Hepatocyte (in vitro differentiated cells): Measurements from ENCODE around the gene FAM81A. TPM values are rescaled to one million over a fixed set of nuclear protein-coding genes. Genes with fewer than 3 reads are reported as not detected.

Experiments
- DNase-seq: peaks from one replicate; pipeline ENCODE4 v3.0.0-alpha.2; 2016; ENCODE audit warnings: low spot score
- H2AFZ ChIP-seq: fragments of 200-600 bp; sonication (generic); 2 replicates; pipeline ENCODE4 v1.6.0; 2016; ENCODE audit warnings: antibody characterized with exemption, mild to moderate bottlenecking
- H3K27ac ChIP-seq: fragments of 200-600 bp; sonication (generic); 2 replicates; pipeline ENCODE4 v1.5.1; 2016; ENCODE audit warnings: mild to moderate bottlenecking
- H3K27me3 ChIP-seq: fragments of 200-600 bp; sonication (generic); 2 replicates; pipeline ENCODE4 v1.6.1; 2016
- H3K36me3 ChIP-seq: fragments of 200-600 bp; sonication (generic); replicated peaks from 2 replicates; pipeline ENCODE4 v1.5.1; 2016; ENCODE audit warnings: low read depth; ENCODE audit not compliant: insufficient read depth
- H3K4me1 ChIP-seq: fragments of 200-600 bp; sonication (generic); 2 replicates; pipeline ENCODE4 v1.5.1; 2016; ENCODE audit warnings: mild to moderate bottlenecking, moderate library complexity; ENCODE audit not compliant: insufficient read depth
- H3K4me2 ChIP-seq: fragments of 200-600 bp; sonication (generic); 2 replicates; pipeline ENCODE4 v1.6.0; 2016
- H3K4me3 ChIP-seq: fragments of 200-600 bp; sonication (generic); 2 replicates; pipeline ENCODE4 v1.5.1; 2016; ENCODE audit warnings: mild to moderate bottlenecking
- H3K79me2 ChIP-seq: fragments of 200-600 bp; sonication (generic); 2 replicates; pipeline ENCODE4 v1.6.0; 2017; ENCODE audit warnings: mild to moderate bottlenecking
- H3K9me2 ChIP-seq: fragments of 200-600 bp; sonication (generic); replicated peaks from 2 replicates; pipeline ENCODE4 v1.6.0; 2017; ENCODE audit warnings: mild to moderate bottlenecking; ENCODE audit not compliant: insufficient read depth
- H3K9me3 ChIP-seq: fragments of 200-600 bp; sonication (generic); 2 replicates; pipeline ENCODE4 v1.5.1; 2016; ENCODE audit warnings: low read depth, mild to moderate bottlenecking
- H4K20me1 ChIP-seq: fragments of 200-600 bp; sonication (generic); 2 replicates; pipeline ENCODE4 v1.6.0; 2016; ENCODE audit warnings: mild to moderate bottlenecking; ENCODE audit not compliant: insufficient read depth, poor library complexity, severe bottlenecking
- CTCF ChIP-seq: fragments of 200-600 bp; sonication (generic); IDR thresholded peaks from 2 replicates; pipeline ENCODE4 v1.5.1; 2016; ENCODE audit warnings: antibody characterized with exemption, mild to moderate bottlenecking; ENCODE audit not compliant: poor library complexity
- EZH2 ChIP-seq: fragments of 200-600 bp; sonication (generic); IDR thresholded peaks from 2 replicates; pipeline ENCODE4 v1.6.1; 2016; ENCODE audit warnings: antibody characterized with exemption, mild to moderate bottlenecking, borderline replicate concordance
- EZH2phosphoT487 ChIP-seq: fragments of 200-600 bp; sonication (generic); IDR thresholded peaks from one replicate; pipeline ENCODE4 v1.6.1; 2018; ENCODE audit warnings: antibody characterized with exemption, mild to moderate bottlenecking, low read depth, moderate library complexity; ENCODE audit not compliant: unreplicated experiment, severe bottlenecking
- WGBS: methylation state at CpG from one replicate; pipeline ENCODE4 v1.1.6; 2016; ENCODE audit warnings: low lambda C conversion rate; ENCODE audit errors: missing lambda C conversion rate; 5-methylcytosine and 5-hydroxymethylcytosine counted together
- polyA plus RNA-seq: library from polyadenylated mRNA; unstranded; fragments of >200 nt; fragmentation: Nextera tagmentation; extraction: Ambion mirVana; gene quantifications from 2 replicates; pipeline ENCODE4 v1.2.1, GENCODE V29; 2016
- total RNA-seq: library from RNA; depleted of rRNA; stranded (reverse); fragments of >200 nt; gene quantifications from 2 replicates; pipeline ENCODE4 v1.2.3, GENCODE V29; 2014

The FAM81A gene
- total and polyA plus RNA-seq, 2 experiments from 2014 or later: 0.47 to 0.85 TPM

DNA sequence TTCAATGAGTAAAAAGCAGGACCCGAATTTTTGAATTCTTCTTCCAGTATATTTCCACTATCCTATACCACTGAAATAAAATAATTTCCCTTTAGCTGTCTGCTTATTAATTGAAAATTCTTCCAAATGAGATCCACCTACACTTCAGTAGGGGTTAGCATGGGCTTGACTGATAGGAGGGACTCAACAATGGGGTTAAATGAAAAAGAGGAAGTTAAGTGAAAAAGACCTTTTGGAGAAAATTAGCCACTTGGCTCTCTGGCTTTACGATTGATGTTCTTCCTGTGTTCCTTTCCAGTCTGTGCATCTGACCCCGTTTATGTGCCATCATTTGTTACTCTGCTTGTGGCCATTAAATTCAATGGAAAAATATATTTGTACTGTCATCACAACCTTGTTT, 119.6 kb downstream of the FAM81A start:
- Histone ChIP-seq H3K4me2 (no peak overlapping the region), H2AFZ (no peak overlapping the region), H3K79me2 (no peaks in the 10 kb centered on the region), H3K27ac (no peak overlapping the region), H3K4me1 (peaks cover 4% of the 10 kb centered on the region), H3K9me2 (no peaks in the 10 kb centered on the region), H3K27me3 (no peaks in the 10 kb centered on the region), H3K9me3 (no peaks in the 10 kb centered on the region), H3K36me3 (no peaks in the 10 kb centered on the region), H4K20me1 (no peaks in the 10 kb centered on the region), H3K4me3 (no peak overlapping the region)
- WGBS: 85% methylated on average over 3 of the region's 3 CpGs
- no peak for DNase-seq
- TF ChIP-seq EZH2phosphoT487: no peak
- TF ChIP-seq CTCF: no peak
- TF ChIP-seq EZH2: no peak

- Histone ChIP-seq H3K79me2 (no peaks in the 10 kb centered on the region), H3K27ac (no peak overlapping the region), H3K36me3 (no peaks in the 10 kb centered on the region), H3K9me2 (no peaks in the 10 kb centered on the region), H3K9me3 (no peaks in the 10 kb centered on the region), H3K27me3 (no peaks in the 10 kb centered on the region), H3K4me3 (no peak overlapping the region), H3K4me2 (no peak overlapping the region), H3K4me1 (peaks cover 4% of the 10 kb centered on the region), H2AFZ (no peak overlapping the region), H4K20me1 (no peaks in the 10 kb centered on the region)
- WGBS: 86% methylated on average over 1 of the region's 1 CpG
- no peak for TF ChIP-seq EZH2
- no peak for TF ChIP-seq EZH2phosphoT487
- no peak for TF ChIP-seq CTCF
- DNase-seq: no peak
Measured at GRCh38 chr15:59558851-59559250, 120.9 kb downstream of the FAM81A start.

GRCh38 chr15:59561547-59561946, 123.6 kb downstream of the FAM81A start:
- Histone ChIP-seq H3K9me3 (no peaks in the 10 kb centered on the region), H3K27me3 (no peaks in the 10 kb centered on the region), H3K79me2 (no peaks in the 10 kb centered on the region), H4K20me1 (no peaks in the 10 kb centered on the region), H3K9me2 (no peaks in the 10 kb centered on the region), H3K4me1 (no peaks in the 10 kb centered on the region), H3K36me3 (no peaks in the 10 kb centered on the region), H3K4me2 (no peak overlapping the region), H3K4me3 (no peak overlapping the region), H3K27ac (no peak overlapping the region), H2AFZ (no peak overlapping the region)
- no peak for DNase-seq
- 86% methylated on average over 4 of the region's 4 CpGs for WGBS
- TF ChIP-seq CTCF: no peak
- TF ChIP-seq EZH2: no peak
- no peak for TF ChIP-seq EZH2phosphoT487
